CD1c-positive myeloid dendritic cell (primary cell): ENCODE measurements around the gene CDH10.

Experiments
- DNase-seq: peaks from one replicate; pipeline ENCODE4 v3.0.0-alpha.2; 2016; ENCODE audit errors: extremely low spot score

The CDH10 gene

GRCh38 chr5:24644761-24645160 is at the start of gene CDH10:
Gene CDH10 (minus strand): TSS chr5:24644978. CDS start chr5:24593490, 51,488 bp downstream.
- no peak for DNase-seq

GRCh38 chr5:24693609-24694008 is 48.8 kb upstream of the CDH10 start:
- no peak for DNase-seq

- no peak for DNase-seq
Measured at GRCh38 chr5:24691074-24691473, 46.3 kb upstream of the CDH10 start.

GRCh38 chr5:24681106-24681505 is 36.3 kb upstream of the CDH10 start:
- no peak for DNase-seq

- no peak for DNase-seq
Measured at GRCh38 chr5:24668050-24668449, 23.3 kb upstream of the CDH10 start.

- no peak for DNase-seq
Measured at GRCh38 chr5:24649531-24649930, 4.8 kb upstream of the CDH10 start.

GRCh38 chr5:24646915-24647314 is 2.1 kb upstream of the CDH10 start:
- no peak for DNase-seq

GRCh38 chr5:24645483-24645882 is 705 bp upstream of the CDH10 start:
- DNase-seq = no peak

GRCh38 chr5:24643880-24644279 is 898 bp downstream of the CDH10 start:
- no peak for DNase-seq

GRCh38 chr5:24643156-24643555 is 1.6 kb downstream of the CDH10 start:
- no peak for DNase-seq

GRCh38 chr5:24642022-24642421 is 2.8 kb downstream of the CDH10 start:
- peak; percentile 29 for DNase-seq

GRCh38 chr5:24635209-24635608 is 9.6 kb downstream of the CDH10 start:
- no peak for DNase-seq

GRCh38 chr5:24633715-24634325 is 11.0 kb downstream of the CDH10 start:
- DNase-seq = peak; percentile 35

- DNase-seq = no peak
Measured at GRCh38 chr5:24632353-24632752, 12.4 kb downstream of the CDH10 start.

- DNase-seq = no peak
Measured at GRCh38 chr5:24630918-24631317, 13.9 kb downstream of the CDH10 start.

- DNase-seq = no peak
Measured at GRCh38 chr5:24629798-24630197, 15.0 kb downstream of the CDH10 start.

GRCh38 chr5:24624872-24625271 is 19.9 kb downstream of the CDH10 start:
- DNase-seq = no peak

GRCh38 chr5:24623624-24624023 is 21.2 kb downstream of the CDH10 start:
- no peak for DNase-seq

- no peak for DNase-seq
Measured at GRCh38 chr5:24623031-24623430, 21.7 kb downstream of the CDH10 start.

- DNase-seq = peak; percentile 25
Measured at GRCh38 chr5:24621792-24622191, 23.0 kb downstream of the CDH10 start.

- no peak for DNase-seq
Measured at GRCh38 chr5:24616566-24616965, 28.2 kb downstream of the CDH10 start.

- no peak for DNase-seq
Measured at GRCh38 chr5:24615159-24615558, 29.6 kb downstream of the CDH10 start.

- DNase-seq = no peak
Measured at GRCh38 chr5:24609706-24610105, 35.1 kb downstream of the CDH10 start.

GRCh38 chr5:24606971-24607370 is 37.8 kb downstream of the CDH10 start:
- DNase-seq = no peak
